ENCODE results near the gene TEX11.

DNA sequence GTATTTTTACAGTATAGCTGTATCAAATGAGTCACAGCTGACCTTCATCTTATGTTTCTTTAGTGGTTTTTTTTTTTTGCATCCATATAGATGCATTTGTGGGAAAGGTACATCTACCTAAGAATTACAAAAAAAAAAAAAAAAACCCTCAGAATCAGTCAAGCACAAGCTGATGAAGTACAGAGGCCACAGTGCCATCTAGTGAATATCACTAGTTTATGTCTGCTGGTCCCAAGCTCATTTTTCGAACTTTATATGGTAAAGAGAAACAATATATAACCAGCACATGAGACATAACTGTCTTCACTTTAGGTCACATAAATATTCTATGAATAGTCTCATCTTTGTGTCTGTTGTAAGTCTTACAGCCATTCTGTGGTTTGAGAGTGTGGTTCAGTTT lies 243.8 kb downstream of the TEX11 start:
- TF ChIP-seq CTCF (IDR thresholded peaks at IDR 0.05) (no peak), POLR2A (IDR thresholded peaks at IDR 0.05) (no peak), EP300 (IDR thresholded peaks at IDR 0.05) (no peak)

All from suprapubic skin (tissue), 3 donors.